ENCODE measurements around the gene ABAT.

GRCh38 chr16:8628981-8629725 lies 45.3 kb upstream of the ABAT start:
- TF ChIP-seq EP300 (IDR thresholded peaks at IDR 0.05): no peak
- TF ChIP-seq POLR2A (IDR thresholded peaks at IDR 0.05): no peak
